Activated naive CD8-positive, alpha-beta T cell treated with anti-CD3 and anti-CD28 coated beads, Interleukin-2, amount 10 ng/mL, durations not matched to agents 7 days and 5 days (primary cell): ENCODE results near the gene ADCY3. TPM values are rescaled to one million over a fixed set of nuclear protein-coding genes. Genes with fewer than 3 reads are reported as not detected.
"Not testable (repeated sequence)": the region's sequence is repeated elsewhere in the genome, so short reads cannot be mapped to it uniquely, and the experiment has no call there.

Source experiments
- ATAC-seq: fragments of 150-1000 bp; cut with Tn5 transposase; one replicate; pipeline ENCODE4 v1.10.0; 2021; ENCODE audit warnings: low read depth, moderate library complexity
- POLR2A ChIA-PET: fragments of 350-600 bp; sonication (Branson Sonifier 250); formaldehyde crosslinking; loops from one replicate; lab custom pipeline; 2021; ENCODE audit warnings: antibody characterized with exemption; lab: Charles Lee
- DNase-seq: peaks from one replicate; pipeline ENCODE4 v3.0.0; 2021
- H3K27ac Mint-ChIP-seq: one replicate; pipeline ENCODE4 v1.8.0; 2022; ENCODE audit warnings: mild to moderate bottlenecking, mixed read lengths
- H3K27me3 Mint-ChIP-seq: one replicate; pipeline ENCODE4 v1.8.0; 2022; ENCODE audit warnings: mild to moderate bottlenecking, moderate library complexity, mixed read lengths
- H3K36me3 Mint-ChIP-seq: one replicate; pipeline ENCODE4 v1.8.0; 2021; ENCODE audit warnings: mild to moderate bottlenecking, mixed read lengths
- H3K4me1 Mint-ChIP-seq: one replicate; pipeline ENCODE4 v1.8.0; 2021; ENCODE audit warnings: mixed read lengths
- H3K4me3 Mint-ChIP-seq: one replicate; pipeline ENCODE4 v1.8.0; 2022; ENCODE audit warnings: mild to moderate bottlenecking, moderate library complexity, mixed read lengths
- H3K9me3 Mint-ChIP-seq: one replicate; pipeline ENCODE4 v1.8.0; 2021; ENCODE audit warnings: mixed read lengths
- total RNA-seq, 2 experiments: library from RNA; stranded (reverse); gene quantifications; one replicate each; pipeline ENCODE4 v1.2.3, GENCODE V29; 2021

Gene ADCY3
- total RNA-seq, 2 experiments from 2014 or later = 29.5 to 32.5 TPM

GRCh38 chr2:24805811-24806660 is 114.0 kb downstream of the ADCY3 start:
- ATAC-seq, H3K27me3 Mint-ChIP-seq, H3K4me3 Mint-ChIP-seq, H3K27ac Mint-ChIP-seq, POLR2A ChIA-PET, DNase-seq, H3K9me3 Mint-ChIP-seq: not testable (repeated sequence)
- H3K36me3 Mint-ChIP-seq = peaks cover 49% of the 10 kb centered on the region
- peaks cover 12% of the 10 kb centered on the region for H3K4me1 Mint-ChIP-seq

GRCh38 chr2:24800487-24800886 is 119.5 kb downstream of the ADCY3 start:
- ATAC-seq, H3K9me3 Mint-ChIP-seq, H3K4me3 Mint-ChIP-seq, H3K27me3 Mint-ChIP-seq, POLR2A ChIA-PET, DNase-seq, H3K27ac Mint-ChIP-seq: not testable (repeated sequence)
- Mint-ChIP-seq H3K4me1 (peaks cover 23% of the 10 kb centered on the region), H3K36me3 (peaks cover 74% of the 10 kb centered on the region)

GRCh38 chr2:24797644-24798043 is 122.4 kb downstream of the ADCY3 start:
- H3K36me3 Mint-ChIP-seq = peaks cover 63% of the 10 kb centered on the region
- no peak overlapping the region for H3K27ac Mint-ChIP-seq
- no peak overlapping the region for H3K4me3 Mint-ChIP-seq
- peaks cover 31% of the 10 kb centered on the region for H3K4me1 Mint-ChIP-seq
- H3K27me3 Mint-ChIP-seq = no peaks in the 10 kb centered on the region
- POLR2A ChIA-PET = no interaction called here
- H3K9me3 Mint-ChIP-seq = peaks cover 4% of the 10 kb centered on the region
- ATAC-seq (no peak), DNase-seq (no peak)

GRCh38 chr2:24793761-24794435 is 126.1 kb downstream of the ADCY3 start:
- H3K4me1 Mint-ChIP-seq = peaks cover 34% of the 10 kb centered on the region
- H3K9me3 Mint-ChIP-seq = no peaks in the 10 kb centered on the region
- H3K27ac Mint-ChIP-seq = peak overlapping the region; percentile 100
- no peaks in the 10 kb centered on the region for H3K27me3 Mint-ChIP-seq
- ATAC-seq (no peak), DNase-seq (peak; percentile 33)
- POLR2A ChIA-PET = interaction anchor here (0.8 to 2.0 kb wide), 6 partner anchors 18 to 868 kb away, joined by 3 to 14 read pairs (median 4); partner anchors contain the start of genes ITSN2 and NCOA1
- peaks cover 37% of the 10 kb centered on the region for H3K36me3 Mint-ChIP-seq
- H3K4me3 Mint-ChIP-seq = peak overlapping the region; percentile 96

- Mint-ChIP-seq H3K4me1 (peaks cover 33% of the 10 kb centered on the region), H3K36me3 (peaks cover 35% of the 10 kb centered on the region), H3K9me3 (no peaks in the 10 kb centered on the region), H3K27me3 (peaks cover 1% of the 10 kb centered on the region), H3K4me3 (peak within 1 kb of the TSS; percentile 96), H3K27ac (peak within 1 kb of the TSS; percentile 100)
- POLR2A ChIA-PET = interaction anchor here (0.6 to 2.0 kb wide), 11 partner anchors 10 to 867 kb away, joined by 3 to 14 read pairs (median 3); partner anchors contain the start of genes ITSN2 and NCOA1
- DNase-seq = peak; percentile 94
- peak; percentile 97 for ATAC-seq
Observed at GRCh38 chr2:24792874-24793760, 126.9 kb downstream of the ADCY3 start, which contains the start of the genes CENPO and PTRHD1. TSS of gene CENPO (plus strand) at chr2:24793425. CDS start at chr2:24793920, 495 bp downstream. TSS of gene PTRHD1 (minus strand) at chr2:24793391. CDS start at chr2:24793377, 14 bp downstream.

GRCh38 chr2:24792542-24792873 is 127.5 kb downstream of the ADCY3 start:
- Mint-ChIP-seq H3K36me3 (peaks cover 29% of the 10 kb centered on the region), H3K4me1 (peaks cover 31% of the 10 kb centered on the region), H3K9me3 (no peaks in the 10 kb centered on the region), H3K27ac (peak overlapping the region; percentile 100), H3K27me3 (peaks cover 2% of the 10 kb centered on the region), H3K4me3 (peak overlapping the region; percentile 96)
- POLR2A ChIA-PET = interaction anchor here (0.6 to 2.0 kb wide), 9 partner anchors 9 to 867 kb away, joined by 3 to 14 read pairs (median 3); partner anchors contain the start of genes ITSN2 and NCOA1
- ATAC-seq (no peak), DNase-seq (no peak)

- POLR2A ChIA-PET = no interaction called here
- H3K4me3 Mint-ChIP-seq = no peak overlapping the region
Observed at GRCh38 chr2:24791452-24791851, 128.6 kb downstream of the ADCY3 start.

GRCh38 chr2:24788816-24789215 is 131.2 kb downstream of the ADCY3 start:
- H3K9me3 Mint-ChIP-seq = no peaks in the 10 kb centered on the region

More at GRCh38 chr2:24791452-24791851, 128.6 kb downstream of the ADCY3 start:
- Mint-ChIP-seq H3K36me3 (peaks cover 18% of the 10 kb centered on the region), H3K9me3 (no peaks in the 10 kb centered on the region), H3K27ac (no peak overlapping the region), H3K4me1 (peaks cover 22% of the 10 kb centered on the region), H3K27me3 (peaks cover 2% of the 10 kb centered on the region)
- DNase-seq (no peak), ATAC-seq (no peak)

GRCh38 chr2:24787532-24787931 is 132.5 kb downstream of the ADCY3 start:
- peaks cover 5% of the 10 kb centered on the region for H3K4me1 Mint-ChIP-seq
- POLR2A ChIA-PET = no interaction called here
- no peak overlapping the region for H3K4me3 Mint-ChIP-seq
- H3K27ac Mint-ChIP-seq = no peak overlapping the region
- DNase-seq (no peak), ATAC-seq (no peak)
- H3K36me3 Mint-ChIP-seq = peaks cover 3% of the 10 kb centered on the region
- H3K9me3 Mint-ChIP-seq = no peaks in the 10 kb centered on the region
- H3K27me3 Mint-ChIP-seq = peaks cover 4% of the 10 kb centered on the region

More at GRCh38 chr2:24788816-24789215, 131.2 kb downstream of the ADCY3 start:
- peaks cover 5% of the 10 kb centered on the region for H3K36me3 Mint-ChIP-seq
- ATAC-seq = no peak
- peaks cover 4% of the 10 kb centered on the region for H3K27me3 Mint-ChIP-seq
- H3K4me1 Mint-ChIP-seq = peaks cover 7% of the 10 kb centered on the region
- H3K27ac Mint-ChIP-seq = no peak overlapping the region
- POLR2A ChIA-PET = no interaction called here
- H3K4me3 Mint-ChIP-seq = no peak overlapping the region
- no peak for DNase-seq

- Mint-ChIP-seq H3K4me1 (no peaks in the 10 kb centered on the region), H3K36me3 (peaks cover 3% of the 10 kb centered on the region), H3K27me3 (peaks cover 6% of the 10 kb centered on the region), H3K9me3 (no peaks in the 10 kb centered on the region), H3K27ac (no peak overlapping the region), H3K4me3 (no peak overlapping the region)
- POLR2A ChIA-PET = no interaction called here
- DNase-seq (no peak), ATAC-seq (no peak)
Observed at GRCh38 chr2:24785671-24786321, 134.2 kb downstream of the ADCY3 start.

- DNase-seq = no peak
- POLR2A ChIA-PET = interaction anchor here (1.2 kb wide), 1 partner anchor 9 kb away, joined by 4 read pairs; the partner anchor contains the start of genes CENPO and PTRHD1
- peaks cover 8% of the 10 kb centered on the region for H3K27me3 Mint-ChIP-seq
- H3K4me3 Mint-ChIP-seq = no peak overlapping the region
- ATAC-seq = no peak
- H3K4me1 Mint-ChIP-seq = no peaks in the 10 kb centered on the region
- H3K27ac Mint-ChIP-seq = no peak overlapping the region
- H3K36me3 Mint-ChIP-seq = no peaks in the 10 kb centered on the region
- peaks cover 1% of the 10 kb centered on the region for H3K9me3 Mint-ChIP-seq
Observed at GRCh38 chr2:24783641-24784040, 136.4 kb downstream of the ADCY3 start.

- POLR2A ChIA-PET = no interaction called here
- peaks cover 13% of the 10 kb centered on the region for H3K27me3 Mint-ChIP-seq
- H3K9me3 Mint-ChIP-seq = peaks cover 1% of the 10 kb centered on the region
- no peaks in the 10 kb centered on the region for H3K36me3 Mint-ChIP-seq
- H3K27ac Mint-ChIP-seq = no peak overlapping the region
- ATAC-seq (no peak), DNase-seq (no peak)
- H3K4me1 Mint-ChIP-seq = no peaks in the 10 kb centered on the region
- no peak overlapping the region for H3K4me3 Mint-ChIP-seq
Observed at GRCh38 chr2:24779116-24779515, 140.9 kb downstream of the ADCY3 start.
